Vagina (tissue), 2 donors: ENCODE measurements around the gene RAB40C.

Experiments used
- CTCF ChIP-seq, 3 experiments: fragments of 450-650 bp in 2 of 3; fragments of 200-600 bp in 1 of 3; sonication (generic) in 1 of 3; IDR thresholded peaks; one replicate each; pipeline ENCODE4 v1.5.1; 2017 to 2019; ENCODE audit warnings: antibody characterized with exemption in 3 of 3, mild to moderate bottlenecking in 2 of 3, moderate library complexity in 2 of 3
- POLR2AphosphoS5 ChIP-seq, 2 donors: sonication (generic); formaldehyde crosslinking; IDR thresholded peaks; one replicate each; pipeline ENCODE4 v1.9.0; 2017; ENCODE audit warnings: antibody characterized with exemption in 2 of 2, mild to moderate bottlenecking in 2 of 2, low read depth in 1 of 2; ENCODE audit not compliant: insufficient read depth in 1 of 2

GRCh38 chr16:662597-662996 lies 72.7 kb downstream of the RAB40C start:
- TF ChIP-seq CTCF (IDR thresholded peaks at IDR 0.05) (no peak), POLR2AphosphoS5 (IDR thresholded peaks at IDR 0.05; ENCODE audit: insufficient read depth in 1 of 2, low read depth in 1 of 2) (no peak)
